OCI-LY1 (cell line): ENCODE data around the gene RASGRF2.

ENCODE experiments used
- H2AFZ ChIP-seq: fragments of 200-600 bp; sonication (generic), shearing (Covaris generic); 2 replicates; pipeline ENCODE4 v1.6.0; 2014; ENCODE audit warnings: antibody characterized with exemption, mild to moderate bottlenecking, low read length
- H3F3A ChIP-seq: fragments of 200-600 bp; sonication (generic), shearing (Covaris generic); 2 replicates; pipeline ENCODE4 v1.6.0; 2014; ENCODE audit warnings: mild to moderate bottlenecking, antibody characterized with exemption, low read length, moderate library complexity; ENCODE audit not compliant: insufficient read depth
- H3K27ac ChIP-seq: fragments of 200-600 bp; sonication (generic); 2 replicates; pipeline ENCODE4 v1.5.1; 2014; ENCODE audit warnings: low read length, mixed run types, mild to moderate bottlenecking, low read depth; ENCODE audit not compliant: poor library complexity, severe bottlenecking
- H3K27me3 ChIP-seq: fragments of 200-600 bp; sonication (generic); 2 replicates; pipeline ENCODE4 v1.6.0; 2014; ENCODE audit warnings: antibody characterized with exemption, mild to moderate bottlenecking, low read length, moderate library complexity; ENCODE audit not compliant: insufficient read depth
- H3K36me3 ChIP-seq: fragments of 200-600 bp; sonication (generic); 2 replicates; pipeline ENCODE4 v1.6.1; 2014; ENCODE audit warnings: mild to moderate bottlenecking, antibody characterized with exemption, low read length, moderate library complexity, mixed read lengths; ENCODE audit not compliant: insufficient read depth
- H3K4me1 ChIP-seq: fragments of 200-600 bp; sonication (generic); 2 replicates; pipeline ENCODE4 v1.5.1; 2014; ENCODE audit warnings: mild to moderate bottlenecking, low read length, moderate library complexity; ENCODE audit not compliant: insufficient read depth, severe bottlenecking
- H3K4me2 ChIP-seq: fragments of 200-600 bp; sonication (generic), shearing (Covaris generic); 2 replicates; pipeline ENCODE4 v1.6.1; 2014; ENCODE audit warnings: low read length
- H3K4me3 ChIP-seq: fragments of 200-600 bp; sonication (generic); 2 replicates; pipeline ENCODE4 v1.5.1; 2014; ENCODE audit warnings: low read length, low read depth, mild to moderate bottlenecking, mixed read lengths; ENCODE audit not compliant: poor library complexity, severe bottlenecking
- H3K79me2 ChIP-seq: fragments of 200-600 bp; shearing (Covaris generic); 2 replicates; pipeline ENCODE4 v1.6.1; 2016; ENCODE audit warnings: mixed run types, low read length, mixed read lengths; ENCODE audit not compliant: insufficient read depth
- H3K9ac ChIP-seq: fragments of 200-600 bp; sonication (generic), shearing (Covaris generic); 2 replicates; pipeline ENCODE4 v1.6.1; 2014; ENCODE audit warnings: mild to moderate bottlenecking, low read length, mixed read lengths
- H3K9me2 ChIP-seq: fragments of 200-600 bp; sonication (generic), shearing (Covaris generic); 2 replicates; pipeline ENCODE4 v1.6.1; 2014; ENCODE audit warnings: low read depth, mild to moderate bottlenecking, low read length, mixed read lengths
- H3K9me3 ChIP-seq: fragments of 200-600 bp; shearing (Covaris generic); 2 replicates; pipeline ENCODE4 v1.6.1; 2014; ENCODE audit warnings: low read length, mixed read lengths
- H4K20me1 ChIP-seq: fragments of 200-600 bp; sonication (generic), shearing (Covaris generic); 2 replicates; pipeline ENCODE4 v1.6.0; 2016; ENCODE audit warnings: mild to moderate bottlenecking, low read length; ENCODE audit not compliant: insufficient read depth
- CTCF ChIP-seq: fragments of 200-600 bp; sonication (generic), shearing (Covaris generic); IDR thresholded peaks from 2 replicates; pipeline ENCODE4 v1.5.1; 2017; ENCODE audit warnings: mild to moderate bottlenecking, antibody characterized with exemption, low read length, moderate library complexity, mixed read lengths
- EZH2 ChIP-seq: fragments of 200-600 bp; sonication (generic), shearing (Covaris generic); IDR thresholded peaks from 2 replicates; pipeline ENCODE4 v1.8.0; 2017; ENCODE audit warnings: borderline replicate concordance, mixed run types, mild to moderate bottlenecking, antibody characterized with exemption, low read length, moderate library complexity, mixed read lengths

RASGRF2 gene

GRCh38 chr5:81019748-81020147 is 59.6 kb downstream of the RASGRF2 start:
- Histone ChIP-seq H3K4me3 (no peak overlapping the region), H2AFZ (no peak overlapping the region), H3F3A (no peaks in the 10 kb centered on the region), H3K4me2 (no peak overlapping the region), H3K27ac (no peak overlapping the region), H3K27me3 (no peaks in the 10 kb centered on the region), H4K20me1 (no peaks in the 10 kb centered on the region), H3K4me1 (no peaks in the 10 kb centered on the region), H3K9me2 (no peaks in the 10 kb centered on the region), H3K79me2 (no peaks in the 10 kb centered on the region), H3K9ac (no peak overlapping the region), H3K36me3 (no peaks in the 10 kb centered on the region), H3K9me3 (no peaks in the 10 kb centered on the region)
- TF ChIP-seq EZH2 (no peak), CTCF (no peak)

GRCh38 chr5:81020478-81021167 is 60.5 kb downstream of the RASGRF2 start:
- no peaks in the 10 kb centered on the region for H3F3A ChIP-seq
- no peak overlapping the region for H3K9ac ChIP-seq
- H3K27ac ChIP-seq = no peak overlapping the region
- H3K9me2 ChIP-seq = no peaks in the 10 kb centered on the region
- no peaks in the 10 kb centered on the region for H4K20me1 ChIP-seq
- no peaks in the 10 kb centered on the region for H3K79me2 ChIP-seq
- H3K27me3 ChIP-seq = no peaks in the 10 kb centered on the region
- H3K4me1 ChIP-seq = no peaks in the 10 kb centered on the region
- no peak overlapping the region for H3K4me2 ChIP-seq
- no peak for TF ChIP-seq EZH2
- TF ChIP-seq CTCF = no peak
- H3K9me3 ChIP-seq = no peaks in the 10 kb centered on the region
- H2AFZ ChIP-seq = no peak overlapping the region
- no peak overlapping the region for H3K4me3 ChIP-seq
- no peaks in the 10 kb centered on the region for H3K36me3 ChIP-seq

- no peaks in the 10 kb centered on the region for H3K4me1 ChIP-seq
- no peak overlapping the region for H3K27ac ChIP-seq
- no peaks in the 10 kb centered on the region for H3K36me3 ChIP-seq
- H4K20me1 ChIP-seq = no peaks in the 10 kb centered on the region
- TF ChIP-seq EZH2 (no peak), CTCF (no peak)
- no peaks in the 10 kb centered on the region for H3K79me2 ChIP-seq
- H3K9me2 ChIP-seq = no peaks in the 10 kb centered on the region
- no peak overlapping the region for H3K4me3 ChIP-seq
- H3F3A ChIP-seq = no peaks in the 10 kb centered on the region
- no peak overlapping the region for H3K9ac ChIP-seq
- no peak overlapping the region for H2AFZ ChIP-seq
- H3K9me3 ChIP-seq = no peaks in the 10 kb centered on the region
- no peak overlapping the region for H3K4me2 ChIP-seq
- no peaks in the 10 kb centered on the region for H3K27me3 ChIP-seq
Measured at GRCh38 chr5:81021486-81021885, 61.3 kb downstream of the RASGRF2 start.
